Right hindlimb (tissue), 1 donor: ENCODE measurements around the gene SLC39A9.
A peak's percentile ranks its signal among the peaks of the same experiment; 100 is the strongest.
"Not testable (repeated sequence)": the region's sequence is repeated elsewhere in the genome, so short reads cannot be mapped to it uniquely, and the experiment has no call there.

Experiments used
- DNase-seq: peaks from one replicate; pipeline ENCODE4 v3.0.0-alpha.2; 2018

SLC39A9 gene

DNA sequence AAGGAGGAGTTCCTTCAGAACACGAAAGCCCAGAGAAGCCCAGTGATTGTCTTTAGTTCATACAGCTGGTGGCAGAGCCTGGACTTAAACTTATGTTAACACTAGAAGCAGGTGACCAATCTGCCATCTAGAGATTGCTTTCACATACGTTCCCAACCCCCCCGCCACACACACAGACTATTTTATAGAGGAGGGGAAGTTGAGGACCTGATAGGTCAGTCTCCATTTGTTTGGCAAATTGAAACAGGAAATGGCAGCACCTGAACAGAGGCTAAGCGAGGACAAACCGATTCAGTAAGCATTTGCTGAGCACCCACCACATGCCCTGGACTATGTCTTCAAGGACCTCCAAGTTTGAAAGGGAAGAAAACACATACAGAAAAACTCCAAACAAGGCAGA, 81.2 kb downstream of the SLC39A9 start:
- no peak for DNase-seq

DNA sequence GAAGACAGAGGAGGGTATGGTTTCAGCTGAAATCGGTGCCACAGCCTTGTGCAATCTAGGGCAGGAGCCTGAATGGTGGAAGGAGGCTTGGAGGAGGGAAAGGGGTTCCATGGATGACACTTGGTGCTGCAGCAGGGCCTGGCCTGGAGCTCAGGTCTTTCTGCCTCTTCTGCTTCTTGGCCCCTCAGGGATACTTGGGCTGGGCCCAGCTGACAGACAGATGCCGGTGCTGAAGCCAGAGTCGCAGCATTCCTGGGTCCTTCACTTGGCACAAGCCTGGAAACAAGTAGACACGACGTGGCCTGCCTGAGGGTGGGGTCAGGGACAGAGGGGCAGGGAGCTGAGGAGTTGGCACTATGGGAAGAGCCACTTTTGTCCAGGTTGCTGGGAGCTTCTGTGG, 81.6 kb downstream of the SLC39A9 start:
- no peak for DNase-seq

DNA sequence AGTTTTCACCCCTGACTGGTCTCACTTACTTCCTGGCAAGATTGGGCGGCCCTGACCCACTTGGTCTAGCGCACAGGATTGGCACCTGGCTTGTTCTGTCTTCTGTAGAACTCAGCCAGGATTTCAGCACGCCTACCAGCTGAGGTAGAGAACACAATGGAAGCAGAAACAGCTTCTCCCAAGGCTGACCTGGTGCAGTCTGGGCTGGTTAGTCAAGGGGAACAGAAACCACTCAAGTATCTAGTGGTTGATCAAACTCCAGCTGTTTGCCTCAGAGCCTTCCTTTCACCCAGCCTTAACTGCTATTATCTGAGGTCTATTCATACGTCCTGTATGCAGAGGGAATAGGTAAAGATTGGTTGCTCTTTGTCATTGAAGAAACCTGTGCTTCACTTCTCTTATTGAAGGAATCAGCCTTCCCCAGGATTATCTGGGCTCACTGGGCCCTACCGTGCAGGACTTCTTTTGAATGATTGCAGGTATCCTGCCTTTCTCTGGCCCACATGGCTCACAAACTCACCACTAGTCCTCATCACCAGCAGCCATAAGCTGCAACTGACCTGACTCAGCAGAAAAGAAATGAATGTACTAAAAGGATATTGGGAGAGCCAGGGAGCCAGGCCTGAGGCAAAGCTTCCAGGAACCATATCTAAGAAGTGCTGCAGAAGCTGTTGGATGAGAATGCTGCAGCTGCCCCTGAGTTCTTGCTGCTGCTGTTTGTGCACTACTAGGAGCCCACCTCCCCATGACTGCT, 83.5 kb downstream of the SLC39A9 start:
- DNase-seq = no peak

DNA sequence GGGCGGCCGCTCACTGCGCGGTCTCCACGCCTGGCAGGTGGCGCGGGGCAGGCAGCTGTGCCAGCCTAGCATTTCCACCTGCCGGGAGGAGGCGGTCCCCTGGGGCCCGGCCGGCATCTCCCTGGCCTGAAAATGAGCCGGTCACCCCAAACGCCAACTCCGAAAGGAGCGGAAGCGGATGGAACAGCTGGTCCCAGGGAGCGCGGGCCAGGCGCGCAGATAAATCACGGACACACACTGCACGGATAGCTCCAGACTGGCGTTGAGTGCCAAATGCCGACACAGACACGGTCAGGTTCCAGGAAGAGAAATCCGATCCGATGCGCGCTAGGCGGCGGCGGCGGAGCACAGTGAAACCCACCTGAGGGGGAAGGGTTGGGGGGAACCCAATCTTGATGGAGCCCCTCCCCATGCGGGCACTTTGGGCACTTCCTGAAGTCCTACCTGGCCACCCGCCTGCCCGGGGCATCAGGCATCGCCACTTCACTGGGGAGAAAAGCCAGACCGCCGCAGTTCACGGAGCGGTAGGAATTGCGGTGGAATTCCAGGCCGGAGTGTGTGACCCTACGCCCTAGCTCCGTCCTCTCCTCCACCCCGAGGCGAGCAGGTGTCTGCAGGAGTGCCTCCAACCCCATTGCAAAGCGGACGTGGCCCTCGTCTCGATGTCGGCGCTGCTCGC, 85.4 kb downstream of the SLC39A9 start:
- DNase-seq = peak; percentile 80

DNA sequence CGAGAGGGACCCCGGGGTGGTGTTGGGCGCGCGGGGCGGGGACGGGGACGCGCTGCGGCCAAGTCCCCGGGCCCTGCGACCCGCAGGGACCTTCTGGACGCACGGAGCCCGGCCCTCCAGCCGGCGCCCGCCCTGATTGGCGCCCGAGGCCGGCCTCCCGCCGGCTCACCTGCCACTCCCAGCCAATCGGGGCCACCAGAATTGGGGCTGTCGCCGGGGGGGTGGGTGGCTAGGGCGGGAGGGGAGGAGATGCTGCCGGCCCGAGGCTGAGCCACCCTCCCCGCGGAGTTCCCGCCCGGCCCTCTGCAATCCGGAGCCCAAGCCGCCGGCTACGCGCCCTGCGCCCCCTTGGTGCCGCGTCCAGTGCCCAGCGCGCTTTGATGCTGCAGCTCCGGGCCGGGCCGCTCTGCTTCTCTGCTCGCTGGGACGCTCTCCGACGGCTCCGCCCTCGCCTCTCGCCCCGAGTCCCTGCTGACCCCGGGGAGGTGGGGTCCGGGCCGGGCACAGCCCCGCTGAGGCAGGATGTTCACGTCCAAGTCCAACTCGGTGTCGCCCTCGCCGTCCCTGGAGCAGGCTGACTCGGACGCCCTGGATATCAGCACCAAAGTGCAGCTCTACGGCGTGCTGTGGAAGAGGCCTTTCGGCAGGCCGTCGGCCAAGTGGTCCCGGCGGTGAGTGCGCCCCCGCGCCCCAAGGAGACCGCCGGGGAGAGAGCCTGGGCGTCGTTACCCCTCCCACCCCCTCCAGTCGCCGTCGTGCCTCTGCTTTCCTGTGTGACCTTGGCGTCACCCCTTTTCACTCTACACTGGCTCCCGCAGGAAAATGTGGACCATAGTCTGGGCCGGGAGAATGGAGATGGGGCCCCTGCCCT, 86.2 kb downstream of the SLC39A9 start, which contains the start of gene PLEKHD1:
TSS of gene PLEKHD1 (plus strand) at position 285 of the 871 bp plus-strand sequence. CDS start at position 523, 238 bp downstream.
- no peak for DNase-seq

DNA sequence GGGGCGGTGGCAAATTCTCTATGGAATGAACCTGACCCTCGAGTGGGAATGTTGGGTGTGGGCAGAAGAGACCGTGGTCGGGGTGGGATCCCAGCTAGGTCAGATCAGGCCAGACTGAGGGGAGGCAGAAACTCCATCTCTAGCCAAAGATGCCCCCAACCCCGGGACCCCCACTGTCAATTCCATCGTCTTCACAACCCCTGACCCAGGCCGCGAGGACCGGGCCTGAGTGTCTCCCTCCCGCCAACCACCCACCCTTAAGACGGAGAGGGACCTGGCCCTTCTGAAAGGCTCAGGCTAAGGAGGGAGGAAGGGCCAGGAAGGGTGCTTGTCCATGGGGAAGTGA, 86.8 kb downstream of the SLC39A9 start:
- DNase-seq = no peak

DNA sequence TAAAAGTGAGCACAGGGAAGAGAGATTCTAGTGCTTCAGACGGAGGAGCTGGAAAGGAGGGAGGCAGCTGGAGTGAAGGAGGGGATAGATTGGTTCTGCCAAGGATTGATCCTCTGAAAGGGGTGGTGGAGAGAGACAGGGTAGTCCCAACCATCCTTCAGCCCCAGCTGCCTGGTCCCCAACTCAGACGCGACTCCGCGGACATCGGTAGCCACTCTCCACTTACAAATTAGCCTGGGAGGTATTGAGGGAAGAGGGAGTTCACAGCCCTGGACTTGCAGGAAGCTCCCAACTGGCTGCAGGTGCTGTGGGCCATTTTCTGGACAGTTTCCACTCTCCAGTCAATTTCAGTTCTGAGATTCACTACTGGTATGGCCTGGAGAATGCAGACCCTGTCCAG, 87.2 kb downstream of the SLC39A9 start:
- DNase-seq = no peak

DNA sequence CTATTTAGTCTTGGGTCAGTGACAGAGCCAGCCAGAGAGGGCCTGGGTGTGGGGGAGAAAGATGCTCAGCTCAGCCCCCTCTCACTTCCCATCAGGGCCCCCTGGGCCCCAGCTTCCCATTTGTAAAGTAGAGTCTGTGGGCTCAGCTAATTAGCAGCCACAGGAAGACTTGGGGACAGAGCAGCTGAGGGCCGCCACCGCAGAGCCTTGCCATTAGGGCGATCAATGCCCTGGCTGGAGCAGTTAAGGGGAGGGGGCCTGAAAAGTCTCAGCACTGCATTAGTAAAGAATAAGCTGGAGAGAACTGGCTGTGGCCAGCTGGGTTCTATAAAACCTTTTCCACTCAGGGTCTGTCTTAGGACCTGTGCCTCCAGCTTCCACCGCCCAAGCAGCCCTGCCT, 88.7 kb downstream of the SLC39A9 start:
- DNase-seq = no peak

DNA sequence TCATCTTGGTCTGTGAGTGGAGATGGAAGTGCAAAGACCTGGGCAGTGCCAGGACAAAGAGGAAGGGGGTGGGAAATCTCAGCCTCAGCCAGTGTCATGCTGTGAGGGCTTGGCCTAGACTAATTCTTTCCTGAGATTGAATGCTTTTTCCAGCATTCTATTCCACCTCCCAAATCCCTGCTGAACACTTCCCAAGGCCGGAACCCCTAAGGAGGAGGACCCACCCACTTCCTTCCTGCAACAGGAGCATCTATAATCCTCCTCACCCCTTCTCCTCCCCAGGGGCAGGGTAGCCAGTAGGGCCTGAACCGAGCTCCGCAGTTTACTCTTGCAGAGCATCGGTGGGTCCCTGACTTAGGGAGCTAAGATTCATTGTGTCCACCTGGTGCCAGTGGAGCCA, 89.3 kb downstream of the SLC39A9 start:
- no peak for DNase-seq

DNA sequence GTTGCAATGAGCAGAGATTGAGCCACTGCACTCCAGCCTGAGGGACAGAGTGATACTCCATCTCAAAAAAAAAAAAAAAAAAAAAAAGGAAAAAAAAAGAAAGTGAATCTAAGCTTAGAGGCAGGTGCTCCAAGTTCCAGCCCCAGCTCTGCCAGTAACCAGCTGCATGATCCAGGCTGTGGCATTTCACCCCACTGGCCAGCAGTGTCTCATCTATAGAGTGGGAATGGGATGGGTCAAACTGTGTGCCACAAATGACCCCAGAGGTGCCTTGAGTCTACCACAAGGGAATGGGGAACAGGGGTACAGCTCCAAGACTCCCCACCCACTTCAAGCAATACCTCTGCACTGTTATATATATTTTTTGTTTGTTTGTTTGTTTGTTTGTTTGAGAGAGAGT, 91.0 kb downstream of the SLC39A9 start:
- no peak for DNase-seq

DNA sequence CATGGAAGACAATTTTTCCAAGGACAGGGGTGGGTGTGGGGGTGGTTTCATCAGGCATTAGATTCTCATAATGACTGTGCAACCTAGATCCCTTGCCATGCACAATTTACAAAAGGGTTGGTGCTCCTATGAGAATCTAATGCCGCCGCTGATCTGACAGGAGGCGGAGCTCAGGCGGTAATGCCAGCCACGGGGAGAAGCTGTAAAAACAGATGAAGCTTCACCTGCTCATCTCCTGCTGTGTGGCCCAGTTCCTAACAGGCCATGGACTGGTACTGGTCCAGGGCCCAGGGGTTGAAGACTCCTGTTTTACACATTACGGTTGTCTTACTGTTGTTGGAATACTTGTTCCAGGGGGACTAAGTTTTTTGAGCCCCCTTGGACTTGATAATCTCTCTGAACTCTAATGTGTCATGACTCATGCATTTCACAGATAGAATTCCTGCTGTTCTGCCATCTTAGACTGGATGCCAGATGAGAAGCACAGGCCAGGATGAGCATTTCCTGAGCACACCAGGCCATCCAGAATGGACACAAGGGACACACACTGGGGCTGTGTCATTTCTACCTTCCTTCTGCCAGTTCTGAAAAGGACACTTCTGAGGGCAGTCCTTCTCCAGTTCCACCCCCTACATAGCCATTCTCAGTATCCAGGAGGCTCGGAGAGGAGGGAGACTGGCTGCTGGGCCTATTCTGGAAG, 91.9 kb downstream of the SLC39A9 start:
- DNase-seq = no peak

DNA sequence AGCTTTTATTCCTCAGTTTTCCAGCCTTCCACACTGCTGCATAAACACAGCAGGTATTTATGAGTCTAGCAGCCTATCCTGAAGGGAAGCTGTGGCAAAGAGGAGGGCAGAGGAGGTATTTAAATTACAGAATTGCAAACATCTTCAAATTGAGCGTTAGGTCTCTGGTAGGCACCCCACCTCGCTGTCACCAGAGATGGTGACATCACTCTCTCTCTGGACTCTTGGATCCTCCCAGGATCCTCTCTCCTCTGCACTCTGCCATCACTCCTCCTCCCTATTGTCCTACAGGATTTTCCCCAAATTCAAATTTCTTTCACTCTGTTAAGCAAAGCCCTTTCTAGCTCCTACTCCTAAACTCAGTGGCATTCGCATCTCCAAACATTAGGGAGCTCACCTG, 92.7 kb downstream of the SLC39A9 start:
- DNase-seq = no peak

DNA sequence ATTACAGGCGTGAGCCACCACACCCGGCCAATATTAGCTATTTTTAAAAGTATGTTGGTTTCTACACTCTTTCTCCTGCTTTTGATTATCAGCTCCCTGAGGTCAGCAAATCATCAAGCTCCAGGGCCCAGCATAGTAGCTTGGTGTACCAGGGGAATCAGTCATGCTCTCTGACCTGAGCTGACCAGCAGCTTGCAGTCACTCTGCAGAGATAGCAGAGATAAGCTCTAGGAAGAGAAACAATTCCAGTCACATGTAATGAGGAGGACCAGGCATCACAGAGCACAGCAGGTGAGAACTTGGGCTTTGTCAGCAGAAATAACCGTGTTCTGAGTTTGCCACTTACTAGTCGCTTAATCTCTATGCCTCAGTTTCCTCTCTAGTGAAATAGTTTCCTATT, 94.5 kb downstream of the SLC39A9 start:
- no peak for DNase-seq

DNA sequence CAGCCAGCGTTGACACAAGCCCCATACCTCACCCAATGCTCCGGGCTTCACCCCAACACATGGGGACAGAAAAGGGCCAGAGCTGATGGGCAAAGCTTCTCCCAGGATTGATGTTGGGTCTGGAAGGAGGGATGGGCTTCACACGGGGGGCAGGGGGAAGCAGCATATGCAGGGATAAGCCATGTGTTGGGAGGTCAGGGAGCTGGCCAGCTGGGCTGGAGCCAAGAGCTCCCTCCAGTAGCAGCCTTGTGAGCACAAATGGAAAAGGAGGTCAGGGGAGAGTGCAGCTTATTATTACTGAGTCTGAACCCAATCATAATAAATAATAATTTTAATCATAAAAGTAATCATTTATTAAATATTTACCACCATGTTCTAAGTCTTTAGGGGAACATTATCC, 95.3 kb downstream of the SLC39A9 start:
- DNase-seq = no peak

DNA sequence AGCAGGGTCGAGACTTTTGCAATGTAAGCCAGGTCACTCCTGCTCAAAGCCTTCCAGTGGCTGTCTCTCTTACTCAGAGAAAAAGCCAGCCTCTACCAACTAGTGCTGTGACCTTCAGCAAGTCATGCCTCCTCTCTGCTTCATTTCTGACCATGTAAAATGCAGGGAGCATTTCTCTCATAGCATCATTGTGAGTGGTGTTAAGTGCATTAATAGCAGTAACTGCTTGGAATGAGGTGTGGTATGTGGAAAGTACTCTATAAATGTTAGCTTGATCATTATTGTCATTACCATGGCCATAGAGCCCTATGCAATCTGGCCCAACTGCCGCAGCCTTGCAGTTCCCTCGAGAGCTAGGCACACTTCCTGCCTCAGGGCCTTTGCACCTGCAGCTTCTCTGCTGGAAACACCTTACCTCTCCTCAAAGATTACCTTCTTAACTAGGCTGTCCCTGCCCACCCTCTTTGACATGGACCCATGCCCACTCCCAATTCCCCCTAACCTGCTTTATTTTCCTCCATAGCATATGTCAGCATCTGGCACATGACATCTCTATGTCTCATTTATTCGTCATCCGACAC, 96.9 kb downstream of the SLC39A9 start:
- DNase-seq = no peak

DNA sequence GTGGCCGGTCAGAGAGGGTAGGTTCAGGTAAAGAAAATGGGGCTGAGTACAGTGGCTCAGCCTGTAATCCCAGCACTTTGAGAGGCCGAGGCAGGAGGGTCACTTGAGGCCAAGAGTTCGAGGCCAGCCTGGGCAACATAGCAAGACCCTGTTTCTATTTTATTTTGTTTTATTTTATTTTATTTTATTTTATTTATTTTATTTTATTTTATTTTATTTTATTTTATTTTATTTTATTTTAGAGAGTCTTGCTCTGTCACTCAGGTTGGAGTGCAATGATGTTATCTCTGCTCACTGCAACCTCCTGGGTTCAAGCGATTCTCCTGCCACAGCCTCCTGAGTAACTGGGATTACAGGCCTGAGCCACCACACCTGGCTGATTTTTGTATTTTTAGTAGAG, 99.4 kb downstream of the SLC39A9 start:
- DNase-seq = not testable (repeated sequence)

DNA sequence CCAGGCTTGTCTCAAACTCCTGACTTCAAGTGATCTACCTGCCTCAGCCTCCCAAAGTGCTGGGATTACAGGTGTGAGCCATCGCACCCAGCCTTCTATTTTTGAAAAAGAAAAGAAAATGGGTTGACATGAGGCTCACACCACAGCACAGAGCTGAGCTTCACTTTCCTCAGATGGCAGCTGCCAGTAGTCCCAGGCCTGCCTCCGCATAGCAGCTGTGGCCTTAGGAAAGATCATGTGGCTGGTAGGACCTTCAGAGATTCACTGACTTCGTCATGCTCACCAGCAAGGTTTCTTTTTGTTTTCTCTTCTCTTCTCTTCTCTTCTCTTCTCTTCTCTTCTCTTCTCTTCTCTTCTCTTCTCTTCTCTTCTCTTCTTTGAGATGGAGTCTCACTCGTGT, 99.8 kb downstream of the SLC39A9 start:
- not testable (repeated sequence) for DNase-seq

DNA sequence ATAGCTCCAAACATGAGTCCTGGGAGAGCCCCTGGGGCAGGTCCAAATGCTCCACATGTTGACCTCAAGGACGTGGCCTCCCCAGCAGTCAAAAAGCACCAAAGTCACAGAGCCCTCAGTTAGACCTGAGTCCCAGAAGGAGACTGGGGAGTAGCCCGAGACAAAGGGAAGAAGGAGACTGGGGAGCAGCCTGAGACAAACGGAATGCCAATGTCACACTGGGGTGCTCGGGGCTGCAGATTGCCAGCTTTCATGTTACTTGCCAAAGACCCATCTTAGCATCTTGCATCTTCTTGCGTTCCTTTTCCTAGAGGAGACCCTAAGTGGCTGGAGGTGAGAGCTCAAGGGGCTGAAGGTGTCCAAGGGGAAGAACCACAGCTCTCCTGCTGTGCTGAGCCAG, 100.9 kb downstream of the SLC39A9 start:
- no peak for DNase-seq

DNA sequence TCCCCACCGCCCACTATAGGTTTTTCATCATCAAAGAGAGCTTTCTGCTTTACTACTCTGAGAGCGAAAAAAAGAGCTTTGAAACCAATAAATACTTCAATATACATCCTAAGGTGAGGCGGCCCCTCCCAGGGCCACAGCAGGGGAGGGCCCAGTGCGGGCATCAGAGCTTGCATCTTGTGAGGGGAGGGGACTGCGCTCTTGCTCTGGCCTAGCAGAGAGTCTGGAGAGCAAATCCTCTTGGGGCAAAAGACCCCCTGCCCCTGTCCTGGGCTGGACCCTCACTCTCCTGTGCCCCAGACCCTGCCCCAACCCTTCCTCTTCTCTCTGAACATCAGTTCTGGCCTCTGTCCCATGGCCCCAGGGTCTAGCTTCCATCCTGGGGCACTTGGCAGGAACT, 101.6 kb downstream of the SLC39A9 start:
- no peak for DNase-seq

DNA sequence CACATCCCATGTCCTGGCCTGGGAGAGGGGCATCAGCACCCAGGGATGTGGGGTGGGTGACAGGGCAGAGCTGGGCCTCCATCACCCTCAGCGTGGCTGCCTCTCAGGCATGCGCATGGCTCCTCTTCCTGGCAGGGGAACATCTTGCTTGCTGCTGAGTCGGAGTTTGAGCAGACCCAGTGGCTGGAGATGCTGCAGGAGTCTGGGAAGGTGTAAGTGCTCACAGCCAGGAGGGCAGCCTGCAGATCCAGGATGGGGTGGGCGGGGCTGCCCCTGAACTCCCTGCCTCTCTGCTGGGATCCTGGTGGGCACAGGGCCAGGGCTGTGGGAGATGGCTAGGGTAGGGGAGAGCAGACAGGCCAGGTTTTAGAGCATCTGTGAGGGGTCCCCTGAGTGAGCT, 102.2 kb downstream of the SLC39A9 start:
- no peak for DNase-seq

DNA sequence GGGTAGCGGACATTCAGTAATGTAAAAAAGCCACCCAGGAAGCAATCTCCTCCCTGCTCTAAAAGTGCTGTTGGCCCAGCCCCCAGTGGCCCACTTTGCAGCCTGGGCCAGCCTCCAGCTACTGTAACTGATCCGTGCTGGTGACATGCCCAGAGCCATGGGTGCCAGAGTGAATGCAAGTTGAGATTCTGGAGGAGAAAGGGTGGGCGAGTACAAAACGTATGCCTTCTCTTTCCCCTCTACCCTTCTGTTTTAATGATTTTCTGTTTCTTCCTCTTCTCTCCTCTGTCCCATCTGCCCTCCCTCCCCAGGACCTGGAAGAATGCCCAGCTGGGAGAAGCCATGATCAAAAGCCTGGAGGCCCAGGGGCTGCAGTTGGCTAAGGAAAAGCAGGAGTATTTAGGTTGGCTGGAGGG, 102.9 kb downstream of the SLC39A9 start:
- peak; percentile 77 for DNase-seq

DNA sequence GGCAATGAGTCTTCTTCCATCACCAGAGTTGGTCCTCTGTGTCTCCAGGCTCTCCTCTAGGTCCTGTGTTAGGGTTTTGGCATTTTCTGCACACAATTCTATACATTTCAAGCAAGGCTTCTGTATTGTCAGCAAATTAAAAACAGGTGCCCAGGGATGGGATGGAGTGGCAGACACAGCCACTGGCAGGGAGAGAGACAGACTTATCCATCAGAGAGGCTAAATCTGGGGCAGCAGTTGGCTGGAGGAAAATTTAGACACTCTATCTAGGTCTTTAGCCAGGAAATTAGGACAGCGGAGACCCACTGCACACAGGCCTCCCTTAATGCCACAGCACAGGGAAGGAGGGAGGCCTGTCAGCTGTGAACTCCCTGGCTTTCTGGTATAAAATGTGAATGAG, 106.3 kb downstream of the SLC39A9 start:
- no peak for DNase-seq
